ENCODE measurements around the gene CLMN.

CLMN gene

DNA sequence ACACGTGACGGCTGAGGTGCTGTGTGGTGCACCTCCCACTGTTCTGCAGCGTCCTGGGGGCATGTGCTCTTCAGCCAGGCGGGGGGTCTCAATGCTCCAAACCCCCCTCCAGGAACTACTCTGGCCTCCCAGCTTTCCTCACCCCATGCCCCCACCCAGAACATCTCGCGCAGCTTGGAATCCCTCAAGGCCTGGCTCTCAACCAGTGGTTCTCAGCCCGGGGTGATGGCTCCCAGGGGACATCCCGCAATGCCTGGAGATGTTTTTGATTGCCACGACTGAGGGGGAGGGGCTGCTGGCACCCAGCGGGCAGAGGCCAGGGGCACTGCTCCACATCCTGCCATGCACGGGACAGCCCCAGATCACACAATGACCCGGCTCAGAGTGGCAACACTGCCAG is 83.5 kb downstream of the CLMN start:
- peaks cover 10% of the 10 kb centered on the region for H3K27me3 Mint-ChIP-seq (ENCODE audit: low read depth)
- H3K36me3 Mint-ChIP-seq (ENCODE audit: low read depth), result no peaks in the 10 kb centered on the region
- no peaks in the 10 kb centered on the region for H3K9me3 Mint-ChIP-seq
- H3K4me1 Mint-ChIP-seq (ENCODE audit: low read depth), result no peaks in the 10 kb centered on the region
- H3K27ac Mint-ChIP-seq, result no peak overlapping the region
- H3K4me3 Mint-ChIP-seq, result no peak overlapping the region

DNA sequence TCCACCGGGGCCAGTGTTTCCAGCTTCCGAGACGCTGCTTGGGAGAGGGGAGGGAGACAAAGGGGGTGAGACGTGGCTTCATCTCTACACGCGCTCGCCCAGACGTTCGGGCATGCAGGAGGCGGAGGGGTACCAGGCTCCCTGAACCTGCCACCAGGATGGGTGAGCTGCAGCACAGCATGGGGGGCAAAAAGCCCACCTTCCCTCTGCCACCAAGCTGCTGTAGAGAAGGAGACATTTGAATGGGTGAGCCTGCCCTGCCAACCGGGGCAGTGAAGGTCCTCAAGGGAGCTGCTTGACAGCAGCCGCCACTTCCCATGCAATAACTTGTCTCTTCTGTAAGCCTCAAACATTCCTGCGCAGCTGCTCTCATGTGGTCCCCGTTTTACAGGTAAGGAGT is 83.9 kb downstream of the CLMN start:
- Mint-ChIP-seq H3K27ac (no peak overlapping the region), H3K36me3 (ENCODE audit: low read depth) (no peaks in the 10 kb centered on the region), H3K27me3 (ENCODE audit: low read depth) (peaks cover 10% of the 10 kb centered on the region), H3K9me3 (no peaks in the 10 kb centered on the region), H3K4me3 (no peak overlapping the region), H3K4me1 (ENCODE audit: low read depth) (no peaks in the 10 kb centered on the region)

DNA sequence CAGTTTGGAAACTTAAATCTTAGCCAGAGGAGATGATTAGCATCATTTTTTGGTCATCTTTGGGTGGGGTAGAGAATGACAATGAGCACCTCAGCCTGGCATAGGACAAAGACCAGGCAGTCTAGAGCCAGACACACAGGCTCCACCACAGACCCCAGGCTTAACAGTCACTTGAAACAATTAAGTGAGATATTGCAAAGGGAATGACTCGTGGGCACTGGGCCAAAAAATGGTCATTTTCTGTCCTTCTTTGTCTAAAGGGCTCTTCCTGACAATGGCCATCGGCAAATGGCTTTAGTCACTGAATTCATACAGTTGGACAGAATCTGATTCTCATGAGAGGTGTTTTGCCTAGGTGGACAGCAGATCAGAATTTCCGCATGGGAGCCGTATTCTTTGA is 84.4 kb downstream of the CLMN start:
- Mint-ChIP-seq H3K36me3 (ENCODE audit: low read depth) (no peaks in the 10 kb centered on the region), H3K27ac (no peak overlapping the region), H3K4me1 (ENCODE audit: low read depth) (no peaks in the 10 kb centered on the region), H3K27me3 (ENCODE audit: low read depth) (peaks cover 7% of the 10 kb centered on the region), H3K4me3 (no peak overlapping the region), H3K9me3 (no peaks in the 10 kb centered on the region)

DNA sequence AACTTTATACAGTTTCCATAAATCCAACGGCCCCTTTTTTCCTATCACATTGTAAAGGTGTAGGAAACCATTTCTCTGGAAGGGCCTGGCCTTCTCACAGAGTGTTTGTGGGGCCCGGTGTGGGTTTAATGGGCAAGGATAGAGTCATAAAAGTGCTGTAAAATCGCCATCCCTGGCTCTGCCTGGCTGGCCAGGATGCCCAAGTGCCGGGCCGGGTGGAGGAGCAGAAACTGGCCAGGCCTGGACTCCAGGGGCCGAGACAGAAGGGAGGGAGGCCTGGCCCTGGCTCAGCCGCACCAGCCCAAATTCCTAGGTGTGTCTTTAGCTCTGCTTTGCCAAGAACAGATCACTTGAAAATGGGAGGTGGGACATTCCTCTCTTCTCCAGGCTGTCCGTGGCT is 85.3 kb downstream of the CLMN start:
- Mint-ChIP-seq H3K27me3 (ENCODE audit: low read depth) (peaks cover 4% of the 10 kb centered on the region), H3K9me3 (no peaks in the 10 kb centered on the region), H3K36me3 (ENCODE audit: low read depth) (no peaks in the 10 kb centered on the region), H3K4me1 (ENCODE audit: low read depth) (no peaks in the 10 kb centered on the region), H3K4me3 (no peak overlapping the region), H3K27ac (no peak overlapping the region)

DNA sequence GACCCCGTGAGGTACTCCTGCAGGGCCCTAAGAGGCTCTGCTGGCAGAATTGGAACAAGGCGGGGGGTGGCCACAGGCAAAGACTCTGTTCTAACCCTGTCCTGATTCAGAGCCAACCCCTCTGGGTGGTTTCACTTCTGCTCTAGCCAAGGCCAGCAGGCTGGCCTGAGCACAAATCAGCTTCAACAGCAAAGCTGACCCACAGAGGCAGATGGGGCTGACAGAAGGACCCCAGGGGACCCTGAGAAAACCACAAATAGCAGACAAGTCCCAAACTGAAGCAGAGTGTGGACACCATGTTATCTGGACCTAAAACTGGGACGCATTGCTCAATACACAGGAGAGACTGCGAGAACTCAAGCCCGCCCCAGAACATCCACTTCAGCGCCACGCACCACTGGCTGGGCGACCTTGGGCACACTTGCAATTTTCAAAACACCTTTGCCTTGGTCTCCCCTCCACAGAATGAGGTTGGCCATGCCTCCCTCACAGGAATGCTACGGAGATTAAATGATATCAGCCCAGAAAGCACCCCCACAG is 85.9 kb downstream of the CLMN start:
- no peaks in the 10 kb centered on the region for H3K4me1 Mint-ChIP-seq (ENCODE audit: low read depth)
- no peaks in the 10 kb centered on the region for H3K27me3 Mint-ChIP-seq (ENCODE audit: low read depth)
- H3K36me3 Mint-ChIP-seq (ENCODE audit: low read depth), result no peaks in the 10 kb centered on the region
- H3K9me3 Mint-ChIP-seq, result no peaks in the 10 kb centered on the region
- H3K27ac Mint-ChIP-seq, result no peak overlapping the region
- no peak overlapping the region for H3K4me3 Mint-ChIP-seq

DNA sequence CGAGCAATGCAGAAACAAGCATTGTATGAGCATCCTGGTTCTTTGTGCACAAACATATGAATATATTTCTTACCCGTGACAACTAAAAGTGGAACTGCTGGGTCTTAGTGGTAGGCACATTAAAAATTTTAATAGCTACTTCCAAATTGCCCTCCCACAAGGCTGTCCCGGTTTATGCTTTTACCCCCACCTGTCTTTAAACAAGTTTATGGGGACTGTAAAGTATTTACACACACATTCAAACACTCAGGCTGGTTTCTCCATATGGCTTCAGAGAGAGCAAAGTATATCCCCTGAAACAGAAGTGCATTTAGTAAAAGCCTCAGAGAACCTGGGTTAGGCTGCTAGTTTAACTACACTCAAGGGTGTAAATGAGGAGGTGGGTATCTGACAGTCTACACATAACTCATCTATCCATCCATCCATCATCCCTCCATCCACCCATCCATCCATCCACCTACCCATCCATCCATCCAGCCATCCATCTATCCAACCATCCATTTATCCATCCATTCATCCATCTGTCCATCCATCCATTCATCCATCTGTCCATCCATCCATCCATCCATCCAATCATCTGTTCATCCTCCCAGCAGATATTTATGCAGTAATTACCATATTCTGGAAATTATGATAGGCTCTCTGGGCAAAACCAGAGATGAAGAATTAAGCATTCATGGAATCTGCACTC is 86.7 kb downstream of the CLMN start:
- Mint-ChIP-seq H3K27ac (no peak overlapping the region), H3K4me3 (no peak overlapping the region), H3K4me1 (ENCODE audit: low read depth) (no peaks in the 10 kb centered on the region), H3K36me3 (ENCODE audit: low read depth) (no peaks in the 10 kb centered on the region), H3K27me3 (ENCODE audit: low read depth) (no peaks in the 10 kb centered on the region), H3K9me3 (no peaks in the 10 kb centered on the region)

DNA sequence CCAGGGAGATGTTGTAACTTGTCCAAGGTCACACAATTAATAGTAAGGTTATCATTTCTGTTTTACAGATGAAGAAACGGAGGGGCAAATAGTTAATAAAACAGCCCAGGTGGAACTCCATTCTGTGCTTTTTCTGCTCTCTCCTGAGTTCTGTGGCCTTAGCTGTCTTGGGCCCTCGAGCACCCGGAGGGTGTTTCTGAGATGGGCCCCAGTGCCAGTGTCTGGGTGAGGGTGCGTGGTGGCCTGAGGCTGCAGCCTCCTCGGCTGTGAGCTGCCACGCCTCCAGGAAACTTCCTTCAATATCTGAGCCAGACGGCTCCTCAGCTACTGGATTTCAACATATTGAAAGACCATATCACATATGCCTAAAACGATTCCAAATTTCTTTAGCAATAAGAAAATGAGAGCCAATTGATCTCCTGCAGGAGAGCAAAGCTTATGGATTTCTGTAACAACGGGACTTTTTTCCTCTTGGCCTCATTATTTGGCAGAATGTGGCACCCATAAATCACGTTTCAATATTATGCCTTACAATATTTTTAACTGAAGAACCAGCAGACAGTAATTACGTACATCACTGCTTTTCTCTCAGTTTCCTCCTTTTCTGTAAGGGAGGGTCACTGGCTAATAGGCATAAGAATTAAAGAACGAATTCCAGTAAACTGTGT is 87.6 kb downstream of the CLMN start:
- H3K36me3 Mint-ChIP-seq (ENCODE audit: low read depth), result no peaks in the 10 kb centered on the region
- no peak overlapping the region for H3K27ac Mint-ChIP-seq
- no peaks in the 10 kb centered on the region for H3K27me3 Mint-ChIP-seq (ENCODE audit: low read depth)
- no peak overlapping the region for H3K4me3 Mint-ChIP-seq
- no peaks in the 10 kb centered on the region for H3K4me1 Mint-ChIP-seq (ENCODE audit: low read depth)
- H3K9me3 Mint-ChIP-seq, result no peaks in the 10 kb centered on the region

DNA sequence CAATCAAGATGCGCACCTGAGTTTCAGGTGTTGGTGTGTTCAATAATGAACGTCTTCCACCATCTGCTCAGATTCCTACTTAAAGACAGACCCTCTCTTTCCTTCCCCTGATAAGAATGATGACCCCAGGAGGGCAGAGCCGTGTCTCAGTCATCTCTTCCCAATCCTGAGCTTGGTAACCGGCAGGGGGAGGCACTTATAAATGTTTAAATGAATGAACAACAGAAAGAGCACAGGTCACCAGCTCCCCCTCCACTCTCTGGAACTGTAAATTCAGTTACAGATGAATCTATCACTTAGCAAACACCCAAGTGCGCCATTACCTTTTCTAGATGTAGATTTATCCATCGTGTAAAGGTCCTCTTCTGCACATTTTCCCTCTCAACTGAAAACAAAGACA is 90.0 kb downstream of the CLMN start:
- Mint-ChIP-seq H3K36me3 (ENCODE audit: low read depth) (no peaks in the 10 kb centered on the region), H3K27me3 (ENCODE audit: low read depth) (no peaks in the 10 kb centered on the region), H3K27ac (no peak overlapping the region), H3K9me3 (no peaks in the 10 kb centered on the region), H3K4me1 (ENCODE audit: low read depth) (no peaks in the 10 kb centered on the region), H3K4me3 (no peak overlapping the region)

DNA sequence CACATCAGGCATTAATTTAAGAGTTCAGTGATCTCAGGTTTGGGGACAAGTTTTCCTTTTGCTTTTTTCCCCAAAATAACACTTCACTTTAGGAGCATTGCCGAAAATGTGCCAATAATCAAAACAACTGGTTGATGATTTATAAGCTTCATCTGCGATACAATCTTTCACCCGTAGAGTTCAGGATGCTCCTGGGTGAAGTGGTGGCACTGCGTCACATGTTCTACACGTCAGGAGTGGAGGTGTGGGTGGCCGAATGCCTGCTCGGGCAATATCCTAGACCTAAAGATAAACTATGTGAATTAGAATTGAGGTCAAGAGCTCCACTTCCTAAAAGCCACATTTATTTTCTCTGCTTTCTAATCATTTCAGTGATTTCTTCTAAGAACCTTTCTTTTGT is 91.5 kb downstream of the CLMN start:
- H3K9me3 Mint-ChIP-seq, result no peaks in the 10 kb centered on the region
- H3K27me3 Mint-ChIP-seq (ENCODE audit: low read depth), result no peaks in the 10 kb centered on the region
- no peaks in the 10 kb centered on the region for H3K4me1 Mint-ChIP-seq (ENCODE audit: low read depth)
- H3K36me3 Mint-ChIP-seq (ENCODE audit: low read depth), result no peaks in the 10 kb centered on the region
- H3K27ac Mint-ChIP-seq, result no peak overlapping the region
- no peak overlapping the region for H3K4me3 Mint-ChIP-seq

DNA sequence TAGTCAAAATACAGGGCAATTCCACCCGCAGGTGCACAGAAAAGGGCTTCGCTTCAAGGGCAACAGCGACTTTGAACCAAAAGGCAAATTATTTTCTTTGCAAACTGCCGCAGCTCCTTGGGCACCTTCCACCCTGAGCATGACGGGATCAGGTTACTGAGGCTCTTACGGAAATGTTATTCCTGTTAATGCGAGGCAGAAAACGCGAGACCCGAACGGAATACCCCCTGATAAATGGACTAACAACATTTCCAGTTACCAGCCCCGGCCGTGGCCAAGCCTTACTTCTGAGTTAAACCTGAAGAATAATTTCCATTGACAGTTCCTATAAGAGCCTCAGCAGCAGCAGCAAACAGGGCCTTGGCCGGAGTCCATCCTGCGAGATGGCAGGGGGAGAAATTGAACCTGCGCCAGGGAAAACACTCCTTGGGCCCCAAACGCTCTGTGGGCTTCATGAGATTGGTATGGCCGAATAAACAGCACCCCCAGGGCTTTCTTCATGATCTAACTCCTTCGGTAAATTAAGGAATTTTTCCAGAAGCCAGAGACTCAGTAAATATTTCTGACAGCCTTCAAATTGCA is 92.3 kb downstream of the CLMN start:
- Mint-ChIP-seq H3K27me3 (ENCODE audit: low read depth) (no peaks in the 10 kb centered on the region), H3K36me3 (ENCODE audit: low read depth) (no peaks in the 10 kb centered on the region), H3K9me3 (no peaks in the 10 kb centered on the region), H3K27ac (no peak overlapping the region), H3K4me3 (no peak overlapping the region), H3K4me1 (ENCODE audit: low read depth) (no peaks in the 10 kb centered on the region)

DNA sequence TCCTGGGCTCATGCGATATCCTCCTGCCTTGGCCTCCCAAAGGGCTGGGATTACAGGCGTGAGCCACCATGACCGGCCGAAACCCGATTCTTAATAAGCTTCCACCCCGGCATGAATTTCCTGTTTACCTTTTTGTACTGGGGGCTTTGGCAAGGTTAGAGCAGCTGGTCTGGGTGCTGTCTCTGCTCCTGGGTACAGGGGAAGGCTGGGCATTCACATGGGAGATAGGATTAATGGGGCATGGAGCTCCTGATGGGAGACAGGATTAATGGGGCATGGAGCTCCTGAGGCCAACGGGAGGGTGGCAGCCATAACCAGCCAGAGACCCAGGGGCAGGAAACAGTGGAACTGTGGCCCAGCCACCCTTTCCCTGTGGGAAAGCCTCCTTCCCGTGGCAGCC is 92.9 kb downstream of the CLMN start:
- Mint-ChIP-seq H3K27me3 (ENCODE audit: low read depth) (no peaks in the 10 kb centered on the region), H3K4me3 (no peak overlapping the region), H3K36me3 (ENCODE audit: low read depth) (no peaks in the 10 kb centered on the region), H3K9me3 (no peaks in the 10 kb centered on the region), H3K4me1 (ENCODE audit: low read depth) (no peaks in the 10 kb centered on the region), H3K27ac (no peak overlapping the region)

DNA sequence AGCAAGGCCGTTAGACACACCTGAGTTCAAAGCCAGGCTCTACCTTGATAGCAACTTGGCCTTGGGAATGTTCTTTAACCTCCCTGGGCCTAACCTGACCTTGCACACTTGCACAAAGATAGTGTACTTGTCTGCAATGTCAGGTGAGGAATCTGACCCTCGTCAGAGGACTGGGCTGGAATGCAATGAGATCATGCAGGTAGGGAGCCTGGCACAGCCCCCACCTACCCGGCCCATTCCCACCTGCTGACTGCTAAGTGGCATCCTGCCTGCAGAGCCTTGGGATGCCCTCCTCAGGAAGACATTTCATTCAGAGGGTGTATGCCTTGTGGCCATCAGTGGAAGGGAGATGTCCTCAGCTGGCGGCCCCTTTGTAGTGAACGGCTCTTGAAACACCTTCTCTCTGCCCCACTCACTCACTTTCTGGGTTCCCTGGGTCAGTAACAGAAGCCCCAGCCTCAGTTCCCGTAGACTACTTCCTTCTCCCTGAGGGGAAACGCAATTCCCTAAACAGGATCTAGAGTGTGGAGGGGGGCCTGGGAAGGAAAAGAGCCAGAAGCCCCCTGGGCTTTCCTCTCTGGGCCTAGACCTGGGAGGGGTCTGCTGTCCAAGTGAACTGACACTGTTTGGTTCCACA is 94.3 kb downstream of the CLMN start:
- Mint-ChIP-seq H3K4me3 (no peak overlapping the region), H3K9me3 (no peaks in the 10 kb centered on the region), H3K27ac (no peak overlapping the region), H3K4me1 (ENCODE audit: low read depth) (no peaks in the 10 kb centered on the region), H3K36me3 (ENCODE audit: low read depth) (no peaks in the 10 kb centered on the region), H3K27me3 (ENCODE audit: low read depth) (no peaks in the 10 kb centered on the region)

DNA sequence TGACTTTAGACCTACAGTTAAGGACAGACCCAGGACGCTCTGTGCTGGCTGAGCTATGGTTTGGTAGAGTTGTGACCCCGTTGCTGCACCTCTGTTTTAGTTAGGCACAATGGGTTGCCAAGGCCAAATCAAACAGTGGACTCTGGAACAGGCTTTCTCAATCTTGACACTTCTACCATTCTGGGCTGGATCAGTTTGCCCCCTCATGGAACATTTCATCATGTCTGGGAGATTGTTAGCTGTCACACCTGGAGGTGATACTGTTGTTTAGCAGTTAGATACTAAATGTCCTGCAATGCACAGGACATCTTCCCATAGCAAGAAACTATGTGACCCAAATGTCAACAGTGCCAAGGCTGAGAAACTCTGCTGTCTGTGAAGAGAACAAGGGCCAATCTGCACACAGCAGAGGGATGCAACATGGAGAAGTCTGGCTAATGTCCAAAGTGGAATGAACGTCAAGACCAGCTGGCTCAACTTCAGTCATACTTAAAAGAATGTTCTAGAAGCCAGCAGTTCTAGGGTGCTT is 96.8 kb downstream of the CLMN start:
- Mint-ChIP-seq H3K9me3 (no peaks in the 10 kb centered on the region), H3K27me3 (ENCODE audit: low read depth) (no peaks in the 10 kb centered on the region), H3K4me1 (ENCODE audit: low read depth) (no peaks in the 10 kb centered on the region), H3K36me3 (ENCODE audit: low read depth) (no peaks in the 10 kb centered on the region), H3K27ac (no peak overlapping the region), H3K4me3 (no peak overlapping the region)

DNA sequence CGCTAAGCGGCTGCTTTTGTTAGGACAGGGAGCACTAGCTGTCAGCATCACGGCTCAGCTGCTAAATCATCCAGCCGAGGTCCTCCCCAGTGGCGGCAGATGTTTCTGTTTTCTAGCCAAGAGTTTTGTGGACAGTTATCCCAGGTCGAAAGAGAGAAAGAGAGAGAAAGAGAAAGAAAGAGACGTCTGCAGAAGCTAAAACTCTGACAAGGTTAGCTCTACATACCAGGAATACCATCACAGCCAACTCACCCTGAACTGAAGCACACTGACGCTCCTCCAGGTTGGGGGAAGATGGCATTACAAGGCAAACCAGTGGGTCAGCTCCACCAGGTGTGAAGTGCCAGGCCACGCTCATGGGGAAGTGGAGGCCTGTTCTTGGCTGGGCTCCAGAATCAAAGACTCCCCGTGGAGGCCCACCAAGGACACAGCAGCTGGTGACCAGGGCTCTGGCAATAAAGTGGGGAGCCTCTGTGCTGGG is 97.5 kb downstream of the CLMN start:
- Mint-ChIP-seq H3K36me3 (ENCODE audit: low read depth) (no peaks in the 10 kb centered on the region), H3K9me3 (no peaks in the 10 kb centered on the region), H3K4me1 (ENCODE audit: low read depth) (no peaks in the 10 kb centered on the region), H3K27me3 (ENCODE audit: low read depth) (no peaks in the 10 kb centered on the region), H3K4me3 (no peak overlapping the region), H3K27ac (no peak overlapping the region)
